Transverse colon (tissue), 4 donors: ENCODE data around the gene B9D1. TPM values are rescaled to one million over a fixed set of nuclear protein-coding genes. Genes with fewer than 3 reads are reported as not detected.

Source experiments
- DNase-seq: peaks from one replicate; pipeline ENCODE4 v3.0.0-alpha.2; 2019
- H3K27ac ChIP-seq, 4 donors: fragments of 200-600 bp; sonication (generic); 2 replicates each; pipeline ENCODE4 v1.5.1; 2016 to 2018; ENCODE audit warnings: inconsistent platforms in 4 of 4
- H3K27me3 ChIP-seq: fragments of 200-600 bp; sonication (generic); 2 replicates; pipeline ENCODE4 v1.5.1; 2017; ENCODE audit warnings: inconsistent platforms
- H3K36me3 ChIP-seq, 4 donors: fragments of 200-600 bp; sonication (generic); 2 replicates each; pipeline ENCODE4 v1.5.1; 2017 to 2019; ENCODE audit warnings: inconsistent platforms in 4 of 4
- H3K4me1 ChIP-seq, 4 donors: fragments of 200-600 bp; sonication (generic); 2 replicates each; pipeline ENCODE4 v1.5.1; 2017 to 2020; ENCODE audit warnings: inconsistent platforms in 4 of 4
- H3K4me3 ChIP-seq, 4 donors: fragments of 200-600 bp; sonication (generic); 1 replicate in 1 of 4; 2 replicates in 3 of 4; pipeline versions ENCODE4 v1.5.1 to v1.6.1; 2017 to 2019; ENCODE audit warnings: inconsistent platforms in 4 of 4
- H3K9me3 ChIP-seq, 2 donors: fragments of 200-600 bp; sonication (generic); 2 replicates each; pipeline ENCODE4 v1.5.1; 2017 to 2019; ENCODE audit warnings: inconsistent platforms in 2 of 2
- EP300 ChIP-seq: sonication (generic); formaldehyde crosslinking; IDR thresholded peaks from one replicate; pipeline ENCODE4 v1.6.1; 2017; ENCODE audit warnings: antibody characterized with exemption, low read depth
- POLR2A ChIP-seq: fragments of 450-650 bp; IDR thresholded peaks from one replicate; pipeline ENCODE4 v1.6.1; 2016; ENCODE audit warnings: antibody characterized with exemption, mild to moderate bottlenecking, moderate library complexity
- POLR2AphosphoS5 ChIP-seq, 3 donors: sonication (generic); formaldehyde crosslinking; IDR thresholded peaks; one replicate each; pipeline ENCODE4 v1.6.1; 2016; ENCODE audit warnings: antibody characterized with exemption in 3 of 3
- WGBS, 2 donors: methylation state at CpG; one replicate each; pipeline ENCODE4 v1.1.5; 2018; ENCODE audit warnings: low coverage in 1 of 2; 5-methylcytosine and 5-hydroxymethylcytosine counted together
- in situ Hi-C, 4 donors: fragments of 200-750 bp; cut with MboI; loops; one replicate each; pipeline versions ENCODE4 v1.15.0 to v1.15.1; 2017; ENCODE audit warnings: low sequenced_read_pairs in 3 of 4, low pct_ligation_motif_present in 1 of 4, low pct_unique_long_range_greater_than_20kb in 1 of 4
- intact Hi-C: fragments of 100-400 bp; cut with DNase I; formaldehyde crosslinking; loops from one replicate; pipeline ENCODE4 v1.15.1; 2023; ENCODE audit warnings: low total_unique reads
- total RNA-seq, 4 donors: library from RNA; depleted of rRNA; stranded (reverse); fragments of >200 nt; gene quantifications; one replicate each; pipeline ENCODE4 v1.1.0, GENCODE V29; 2016
- TF ChIP-seq, protein P1 (sequence below), 5 experiments: fragments of 200-600 bp in 3 of 5; fragments of 450-650 bp in 2 of 5; sonication (generic) in 3 of 5; IDR thresholded peaks; 1 replicate in 2 of 5; 2 replicates in 3 of 5; pipeline ENCODE4 v1.5.1; 2016 to 2017; ENCODE audit warnings: antibody characterized with exemption in 5 of 5, inconsistent platforms in 3 of 5, mild to moderate bottlenecking in 2 of 5, moderate library complexity in 1 of 5

B9D1 gene
- total RNA-seq, 4 donors from 2014 or later = 6.0 to 17.6 (median 9.5) TPM

DNA sequence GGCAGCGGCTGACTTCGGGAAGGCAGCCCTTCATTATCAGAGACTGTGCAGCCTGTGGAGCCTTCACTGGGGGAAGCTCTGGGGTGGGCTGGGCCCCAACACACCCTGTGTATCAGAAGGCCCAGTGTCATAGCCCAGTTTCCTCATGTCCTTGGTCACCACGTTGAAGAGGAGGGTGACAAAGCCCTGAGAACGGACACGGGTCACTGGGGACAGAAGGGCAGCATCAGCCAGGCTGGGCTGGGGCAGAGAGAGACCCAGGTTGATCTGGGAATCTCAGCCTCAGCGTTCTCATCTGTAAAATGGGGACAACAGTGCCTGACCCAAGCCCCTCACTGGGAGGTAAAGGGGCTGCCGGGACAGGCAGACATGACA, 19.3 kb downstream of the B9D1 start:
- intact Hi-C loops (no loop called here), in situ Hi-C loops (no loop called here)
- Histone ChIP-seq H3K27me3 (no peaks in the 10 kb centered on the region), H3K4me1 (peaks cover 9 to 34% (median 16%) of the 10 kb centered on the region in 4 donors), H3K27ac (no peak overlapping the region), H3K4me3 (no peak overlapping the region), H3K9me3 (no peaks in the 10 kb centered on the region), H3K36me3 (no peaks in the 10 kb centered on the region)
- no peak for DNase-seq
- TF ChIP-seq EP300 = no peak
- TF ChIP-seq, protein P1, sequence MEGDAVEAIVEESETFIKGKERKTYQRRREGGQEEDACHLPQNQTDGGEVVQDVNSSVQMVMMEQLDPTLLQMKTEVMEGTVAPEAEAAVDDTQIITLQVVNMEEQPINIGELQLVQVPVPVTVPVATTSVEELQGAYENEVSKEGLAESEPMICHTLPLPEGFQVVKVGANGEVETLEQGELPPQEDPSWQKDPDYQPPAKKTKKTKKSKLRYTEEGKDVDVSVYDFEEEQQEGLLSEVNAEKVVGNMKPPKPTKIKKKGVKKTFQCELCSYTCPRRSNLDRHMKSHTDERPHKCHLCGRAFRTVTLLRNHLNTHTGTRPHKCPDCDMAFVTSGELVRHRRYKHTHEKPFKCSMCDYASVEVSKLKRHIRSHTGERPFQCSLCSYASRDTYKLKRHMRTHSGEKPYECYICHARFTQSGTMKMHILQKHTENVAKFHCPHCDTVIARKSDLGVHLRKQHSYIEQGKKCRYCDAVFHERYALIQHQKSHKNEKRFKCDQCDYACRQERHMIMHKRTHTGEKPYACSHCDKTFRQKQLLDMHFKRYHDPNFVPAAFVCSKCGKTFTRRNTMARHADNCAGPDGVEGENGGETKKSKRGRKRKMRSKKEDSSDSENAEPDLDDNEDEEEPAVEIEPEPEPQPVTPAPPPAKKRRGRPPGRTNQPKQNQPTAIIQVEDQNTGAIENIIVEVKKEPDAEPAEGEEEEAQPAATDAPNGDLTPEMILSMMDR (IDR thresholded peaks at IDR 0.05) = no peak
- no peak for TF ChIP-seq POLR2AphosphoS5 (IDR thresholded peaks at IDR 0.05)
- no peak for TF ChIP-seq POLR2A
- 83% methylated on average over 6 of the region's 7 CpGs; no CpG with 5 or more reads in 1 of the 2 donors for WGBS, 2 donors

DNA sequence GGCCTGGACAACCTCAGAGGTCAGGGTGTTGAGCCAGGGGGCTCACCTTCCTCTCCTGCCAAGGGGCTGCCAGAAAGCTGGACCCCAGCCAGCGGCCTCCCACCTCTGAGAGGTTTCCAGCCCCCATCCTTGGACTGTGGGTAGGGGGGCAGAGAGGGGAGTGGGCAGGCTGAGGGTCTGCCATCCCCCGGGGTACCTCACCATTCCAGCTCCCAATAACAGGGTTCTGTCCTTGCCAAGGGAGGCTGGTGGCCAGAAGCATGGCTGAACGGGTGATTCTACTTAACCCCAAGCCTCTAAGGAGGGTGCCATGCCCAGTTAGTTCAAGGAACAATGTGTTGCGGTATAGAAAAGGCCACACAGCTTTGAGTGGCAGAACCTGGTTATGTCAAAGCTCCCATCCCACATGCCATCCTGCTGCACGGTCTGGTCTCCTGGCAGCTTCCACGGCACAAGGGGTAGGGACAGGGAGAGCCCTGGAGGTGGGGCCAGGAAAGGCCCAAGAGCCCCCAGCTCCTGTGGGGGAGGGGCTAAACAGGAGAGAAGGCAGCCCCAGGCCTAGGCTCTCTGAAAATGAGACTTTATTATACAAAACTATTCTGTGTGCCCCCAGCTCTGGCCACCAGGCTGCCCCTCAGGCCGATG, 19.8 kb downstream of the B9D1 start:
- intact Hi-C loops = no loop called here
- Histone ChIP-seq H3K27me3 (no peaks in the 10 kb centered on the region), H3K27ac (no peak overlapping the region), H3K36me3 (no peaks in the 10 kb centered on the region), H3K4me3 (no peak overlapping the region), H3K9me3 (no peaks in the 10 kb centered on the region), H3K4me1 (peaks cover 9 to 29% (median 16%) of the 10 kb centered on the region in 4 donors)
- no peak for DNase-seq
- in situ Hi-C loops = no loop called here
- 61 to 86% methylated on average over 1 to 7 of the region's 7 CpGs for whole genome bisulfite sequencing, 2 donors
- TF ChIP-seq POLR2AphosphoS5 (IDR thresholded peaks at IDR 0.05) (no peak), POLR2A (no peak), EP300 (no peak)
- TF ChIP-seq, protein P1 (IDR thresholded peaks at IDR 0.05) = no peak

DNA sequence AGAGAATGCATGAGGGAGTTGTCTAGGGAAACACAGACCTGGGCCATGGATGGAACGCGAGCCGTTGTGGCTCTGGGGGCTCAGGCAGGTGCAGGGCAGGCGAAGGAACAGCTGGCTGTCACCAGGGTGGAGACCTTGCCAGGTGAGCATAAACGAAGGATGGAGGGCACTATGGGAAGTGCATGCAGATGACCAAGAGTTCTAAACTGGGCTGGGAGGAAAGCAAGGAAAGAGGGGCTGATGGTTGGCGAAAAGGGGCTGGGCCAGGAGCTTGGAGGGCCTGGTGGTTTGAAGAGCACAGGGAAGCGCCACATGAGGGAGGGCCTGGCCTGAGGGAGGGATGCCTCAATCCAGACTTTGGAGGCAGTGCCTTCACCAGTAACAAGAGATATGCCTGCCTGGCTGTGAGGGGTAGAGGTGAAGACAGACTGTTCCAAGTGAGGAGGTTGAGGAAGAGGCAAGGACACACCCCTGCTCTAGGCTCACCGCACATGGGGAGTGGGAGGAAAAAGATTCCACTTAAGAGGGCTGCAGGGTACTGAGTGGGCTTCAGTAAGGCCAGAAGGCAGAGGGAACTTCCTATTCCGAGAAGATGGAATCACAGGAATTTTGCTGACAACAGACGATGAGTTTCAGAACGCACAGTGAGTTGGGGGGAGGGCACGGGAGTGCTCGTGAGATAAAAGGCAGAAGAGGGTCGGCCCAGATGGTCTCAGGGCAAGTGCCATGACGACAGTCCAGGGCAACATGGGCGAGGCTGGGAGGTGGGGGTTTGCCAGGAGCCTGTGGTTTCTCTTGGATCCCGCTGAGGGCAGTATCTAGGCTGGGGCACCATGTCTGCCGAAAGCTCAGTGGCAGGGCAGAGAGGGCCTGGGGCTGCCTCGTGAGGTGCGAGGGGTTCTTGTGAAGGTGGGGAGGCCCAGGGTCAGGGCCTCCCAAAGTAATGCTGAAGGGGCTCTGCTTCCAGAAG, 20.6 kb downstream of the B9D1 start:
- no peak for DNase-seq
- no peak overlapping the region for H3K27ac ChIP-seq
- WGBS, 2 donors = 63 to 65% methylated on average over 6 to 20 of the region's 20 CpGs

More for the DNA sequence above, 20.6 kb downstream of the B9D1 start:
- Histone ChIP-seq H3K36me3 (no peaks in the 10 kb centered on the region), H3K4me1 (peaks cover 7 to 21% (median 13%) of the 10 kb centered on the region in 4 donors), H3K27me3 (no peaks in the 10 kb centered on the region), H3K4me3 (no peak overlapping the region), H3K9me3 (no peaks in the 10 kb centered on the region)
- TF ChIP-seq EP300 (no peak), POLR2AphosphoS5 (IDR thresholded peaks at IDR 0.05) (no peak), POLR2A (no peak)
- TF ChIP-seq, protein P1 (IDR thresholded peaks at IDR 0.05) = no peak
- intact Hi-C loops = no loop called here
- in situ Hi-C loops = no loop called here
